ENCODE results near the gene ATRAID. TPM values are rescaled to one million over a fixed set of nuclear protein-coding genes. Genes with fewer than 3 reads are reported as not detected.

ATRAID gene
- total and polyA plus RNA-seq, 2 of the 8 experiments (the other 6 are each of a cell fraction or from before 2014, with no cell fraction given): 109 to 280 TPM

DNA sequence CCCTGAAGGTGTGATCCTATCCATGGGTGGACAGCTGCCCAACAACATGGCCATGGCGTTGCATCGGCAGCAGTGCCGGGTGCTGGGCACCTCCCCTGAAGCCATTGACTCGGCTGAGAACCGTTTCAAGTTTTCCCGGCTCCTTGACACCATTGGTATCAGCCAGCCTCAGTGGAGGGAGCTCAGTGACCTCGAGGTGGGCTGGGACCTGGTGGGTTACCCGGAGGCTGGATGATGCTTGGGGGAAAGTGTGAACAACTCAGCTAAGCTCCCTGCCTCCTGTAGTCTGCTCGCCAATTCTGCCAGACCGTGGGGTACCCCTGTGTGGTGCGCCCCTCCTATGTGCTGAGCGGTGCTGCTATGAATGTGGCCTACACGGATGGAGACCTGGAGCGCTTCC lies 21.5 kb downstream of the ATRAID start (continued):
- TF ChIP-seq, protein P1, sequence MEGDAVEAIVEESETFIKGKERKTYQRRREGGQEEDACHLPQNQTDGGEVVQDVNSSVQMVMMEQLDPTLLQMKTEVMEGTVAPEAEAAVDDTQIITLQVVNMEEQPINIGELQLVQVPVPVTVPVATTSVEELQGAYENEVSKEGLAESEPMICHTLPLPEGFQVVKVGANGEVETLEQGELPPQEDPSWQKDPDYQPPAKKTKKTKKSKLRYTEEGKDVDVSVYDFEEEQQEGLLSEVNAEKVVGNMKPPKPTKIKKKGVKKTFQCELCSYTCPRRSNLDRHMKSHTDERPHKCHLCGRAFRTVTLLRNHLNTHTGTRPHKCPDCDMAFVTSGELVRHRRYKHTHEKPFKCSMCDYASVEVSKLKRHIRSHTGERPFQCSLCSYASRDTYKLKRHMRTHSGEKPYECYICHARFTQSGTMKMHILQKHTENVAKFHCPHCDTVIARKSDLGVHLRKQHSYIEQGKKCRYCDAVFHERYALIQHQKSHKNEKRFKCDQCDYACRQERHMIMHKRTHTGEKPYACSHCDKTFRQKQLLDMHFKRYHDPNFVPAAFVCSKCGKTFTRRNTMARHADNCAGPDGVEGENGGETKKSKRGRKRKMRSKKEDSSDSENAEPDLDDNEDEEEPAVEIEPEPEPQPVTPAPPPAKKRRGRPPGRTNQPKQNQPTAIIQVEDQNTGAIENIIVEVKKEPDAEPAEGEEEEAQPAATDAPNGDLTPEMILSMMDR (IDR thresholded peaks at IDR 0.05; ENCODE audit: control extremely low read depth in 1 of 3, insufficient read depth in 1 of 3, low read depth in 1 of 3, low read length in 3 of 3): no peak

Data from H1 (cell line).